ENCODE results near the gene ACIN1.

GRCh38 chr14:23131482-23131881 is 36.5 kb upstream of the ACIN1 start:
- TF ChIP-seq POLR2AphosphoS5 (IDR thresholded peaks at IDR 0.05; ENCODE audit: borderline replicate concordance, low read depth, low read length): no peak
- no peak for TF ChIP-seq EZH2 (IDR thresholded peaks at IDR 0.05)
- TF ChIP-seq FOXP2 (optimal IDR thresholded peaks at IDR 0.05; ENCODE audit: control extremely low read depth, extremely low read length, insufficient read depth): no peak
